Nephron progenitor cell (in vitro differentiated cells): ENCODE results near the gene CLTC.

Experiments
- DNase-seq: peaks from one replicate; pipeline ENCODE4 v3.0.0; 2021
- H3K27ac Mint-ChIP-seq: 2 replicates; pipeline ENCODE4 v1.8.0; 2021; ENCODE audit warnings: mild to moderate bottlenecking, moderate library complexity, mixed read lengths
- H3K27me3 Mint-ChIP-seq: 2 replicates; pipeline ENCODE4 v1.8.0; 2021; ENCODE audit warnings: mild to moderate bottlenecking, low read depth, mixed read lengths; ENCODE audit not compliant: poor library complexity
- H3K36me3 Mint-ChIP-seq: 2 replicates; pipeline ENCODE4 v1.8.0; 2021; ENCODE audit warnings: low read depth, mixed read lengths
- H3K4me1 Mint-ChIP-seq: 2 replicates; pipeline ENCODE4 v1.8.0; 2021; ENCODE audit warnings: mixed read lengths
- H3K4me3 Mint-ChIP-seq: 2 replicates; pipeline ENCODE4 v1.8.0; 2021; ENCODE audit warnings: mild to moderate bottlenecking, moderate library complexity, mixed read lengths
- H3K9me3 Mint-ChIP-seq: 2 replicates; pipeline ENCODE4 v1.8.0; 2021; ENCODE audit warnings: mild to moderate bottlenecking, moderate library complexity, mixed read lengths
- CTCF ChIP-seq: fragments of 200-600 bp; sonication (generic); IDR thresholded peaks from 2 replicates; pipeline ENCODE4 v1.5.0; 2021; ENCODE audit warnings: antibody characterized with exemption

Gene CLTC

GRCh38 chr17:59607817-59608403 is 11.8 kb upstream of the CLTC start:
- peak; percentile 13 for DNase-seq
- no peaks in the 10 kb centered on the region for H3K4me1 Mint-ChIP-seq
- peaks cover 65% of the 10 kb centered on the region for H3K36me3 Mint-ChIP-seq
- no peaks in the 10 kb centered on the region for H3K9me3 Mint-ChIP-seq
- H3K27me3 Mint-ChIP-seq: no peaks in the 10 kb centered on the region
- no peak overlapping the region for H3K4me3 Mint-ChIP-seq
- no peak for TF ChIP-seq CTCF
- no peak overlapping the region for H3K27ac Mint-ChIP-seq

GRCh38 chr17:59611503-59611902 is 8.2 kb upstream of the CLTC start:
- H3K9me3 Mint-ChIP-seq: no peaks in the 10 kb centered on the region
- H3K36me3 Mint-ChIP-seq: peaks cover 39% of the 10 kb centered on the region

GRCh38 chr17:59616253-59616920 is 3.3 kb upstream of the CLTC start:
- peaks cover 4% of the 10 kb centered on the region for H3K36me3 Mint-ChIP-seq
- H3K4me3 Mint-ChIP-seq: peak overlapping the region; percentile 27
- H3K27me3 Mint-ChIP-seq: no peaks in the 10 kb centered on the region
- no peak for TF ChIP-seq CTCF
- no peak for DNase-seq
- peaks cover 23% of the 10 kb centered on the region for H3K4me1 Mint-ChIP-seq
- H3K9me3 Mint-ChIP-seq: no peaks in the 10 kb centered on the region
- no peak overlapping the region for H3K27ac Mint-ChIP-seq

More at GRCh38 chr17:59611503-59611902, 8.2 kb upstream of the CLTC start:
- H3K27ac Mint-ChIP-seq: no peak overlapping the region
- H3K4me3 Mint-ChIP-seq: no peak overlapping the region
- TF ChIP-seq CTCF: no peak
- no peak for DNase-seq
- no peaks in the 10 kb centered on the region for H3K27me3 Mint-ChIP-seq
- no peaks in the 10 kb centered on the region for H3K4me1 Mint-ChIP-seq

- peak overlapping the region; percentile 99 for H3K4me3 Mint-ChIP-seq
- H3K4me1 Mint-ChIP-seq: peaks cover 32% of the 10 kb centered on the region
- H3K27ac Mint-ChIP-seq: no peak overlapping the region
- no peaks in the 10 kb centered on the region for H3K27me3 Mint-ChIP-seq
- H3K36me3 Mint-ChIP-seq: peaks cover 4% of the 10 kb centered on the region
- no peak for TF ChIP-seq CTCF
- no peak for DNase-seq
- H3K9me3 Mint-ChIP-seq: no peaks in the 10 kb centered on the region
These were observed 2.5 kb upstream of the CLTC start for GRCh38 chr17:59617156-59617732.

GRCh38 chr17:59619035-59619297 is 729 bp upstream of the CLTC start:
- Mint-ChIP-seq H3K4me1 (peaks cover 42% of the 10 kb centered on the region), H3K27ac (peak overlapping the region; percentile 100), H3K36me3 (peaks cover 3% of the 10 kb centered on the region), H3K4me3 (peak overlapping the region; percentile 99), H3K27me3 (no peaks in the 10 kb centered on the region), H3K9me3 (no peaks in the 10 kb centered on the region)
- no peak for DNase-seq
- no peak for TF ChIP-seq CTCF

GRCh38 chr17:59620064-59620359 is 317 bp downstream of the CLTC start:
- H3K36me3 Mint-ChIP-seq: peaks cover 5% of the 10 kb centered on the region
- no peak for TF ChIP-seq CTCF
- no peaks in the 10 kb centered on the region for H3K27me3 Mint-ChIP-seq
- peak overlapping the region; percentile 100 for H3K27ac Mint-ChIP-seq
- peaks cover 42% of the 10 kb centered on the region for H3K4me1 Mint-ChIP-seq
- peak overlapping the region; percentile 99 for H3K4me3 Mint-ChIP-seq
- no peaks in the 10 kb centered on the region for H3K9me3 Mint-ChIP-seq
- no peak for DNase-seq
